Esophagus squamous epithelium (tissue), 4 donors: ENCODE data around the gene CAB39L.
"Not testable (repeated sequence)": the region's sequence is repeated elsewhere in the genome, so short reads cannot be mapped to it uniquely, and the experiment has no call there.

Source experiments
- CTCF ChIP-seq, 6 experiments: fragments of 450-650 bp in 4 of 6; fragments of 200-600 bp in 2 of 6; sonication (generic) in 2 of 6; IDR thresholded peaks; one replicate each; pipeline ENCODE4 v1.5.1; 2016 to 2019; ENCODE audit warnings: antibody characterized with exemption in 6 of 6, mild to moderate bottlenecking in 4 of 6, moderate library complexity in 4 of 6
- POLR2A ChIP-seq, 4 donors: fragments of 450-650 bp; IDR thresholded peaks; one replicate each; pipeline ENCODE4 v1.6.1; 2017; ENCODE audit warnings: antibody characterized with exemption in 4 of 4, mild to moderate bottlenecking in 4 of 4, moderate library complexity in 3 of 4

GRCh38 chr13:49294723-49295122 is 149.1 kb downstream of the CAB39L start:
- TF ChIP-seq CTCF, POLR2A (IDR thresholded peaks at IDR 0.05): not testable (repeated sequence)
